ENCODE results near the gene SMIM1. TPM values are rescaled to one million over a fixed set of nuclear protein-coding genes. Genes with fewer than 3 reads are reported as not detected.
A peak's percentile ranks its signal among the peaks of the same experiment; 100 is the strongest.

SMIM1 gene
- total and polyA plus RNA-seq, 2 of the 4 experiments (the other 2 are of a cell fraction) = 0.90 to 3.4 TPM

GRCh38 chr1:3776231-3776961, 3.8 kb downstream of the SMIM1 start:
- no peak overlapping the region for H3K4ac ChIP-seq (ENCODE audit: low read depth, low read length)
- no peak overlapping the region for H2BK120ac ChIP-seq (ENCODE audit: low read depth, low read length)
- H4K5ac ChIP-seq (ENCODE audit: low read depth, low read length) = no peak overlapping the region
- no peaks in the 10 kb centered on the region for H3K79me1 ChIP-seq (ENCODE audit: low read depth in 1 of 2, low read length in 2 of 2)
- no peak overlapping the region for H3K14ac ChIP-seq (replicated peaks; ENCODE audit: low read depth, low read length)
- no peak for DNase-seq
- no peak overlapping the region for H2AK5ac ChIP-seq (ENCODE audit: low read depth, low read length)
- no peak overlapping the region for H3K27ac ChIP-seq (ENCODE audit: insufficient read depth, low read length)
- H3K9me3 ChIP-seq (ENCODE audit: control insufficient read depth, insufficient read depth, low read length) = no peaks in the 10 kb centered on the region
- peaks cover 22% of the 10 kb centered on the region for H3K36me3 ChIP-seq (ENCODE audit: control insufficient read depth, insufficient read depth, low read length)
- H3K23ac ChIP-seq (ENCODE audit: low read depth, low read length) = no peak overlapping the region
- H2AK9ac ChIP-seq (replicated peaks; ENCODE audit: low read depth, low read length, poor library complexity) = peak overlapping the region; percentile 79
- H4K20me1 ChIP-seq (ENCODE audit: insufficient read depth, low read length) = no peaks in the 10 kb centered on the region
- H2AFZ ChIP-seq (replicated peaks; ENCODE audit: low read length, poor library complexity) = peak overlapping the region; percentile 23
- no peak overlapping the region for H2BK5ac ChIP-seq (ENCODE audit: low read depth, low read length, poor library complexity, severe bottlenecking)
- in situ Hi-C loops (cut with MboI; ENCODE audit: low sequenced_read_pairs) = no loop called here
- no peak overlapping the region for H3K4me3 ChIP-seq (ENCODE audit: insufficient read depth, low read depth, low read length)
- H3K56ac ChIP-seq (ENCODE audit: extremely low read depth, insufficient read depth, low read length) = no peak overlapping the region
- H3K4me1 ChIP-seq (ENCODE audit: control insufficient read depth, insufficient read depth, low read length) = peaks cover 18% of the 10 kb centered on the region
- ATAC-seq (ENCODE audit: low read depth) = no peak
- H3K9ac ChIP-seq (ENCODE audit: low read depth, low read length) = no peak overlapping the region
- POLR2A ChIA-PET (ENCODE audit: unreplicated experiment) = no interaction called here
- WGBS, 2 experiments (ENCODE audit: extremely low coverage in 2 of 2, insufficient read length in 1 of 2) = no CpG with 5 or more reads among the region's 21 CpGs
- no peak overlapping the region for H3K4me2 ChIP-seq (ENCODE audit: low read depth, low read length)
- BruUV-seq (replicated peaks) = no TSS peak
- H3K18ac ChIP-seq (ENCODE audit: low read depth, low read length) = no peak overlapping the region
- H2BK15ac ChIP-seq (ENCODE audit: low read depth, low read length) = no peak overlapping the region
- H2BK20ac ChIP-seq (ENCODE audit: low read depth, low read length) = no peak overlapping the region
- no peak overlapping the region for H4K8ac ChIP-seq (ENCODE audit: low read depth in 2 of 2, low read length in 2 of 2)
- dilution Hi-C loops (cut with HindIII; ENCODE audit: low sequenced_read_pairs, unreplicated experiment) = no loop called here
- intact Hi-C loops (cut with micrococcal nuclease) = no loop called here
- CTCF ChIA-PET = interaction anchor here (1.2 kb wide), 1 partner anchor 81 kb away, joined by 3 read pairs; no protein-coding TSS in a partner anchor
- TF ChIP-seq CEBPB (IDR thresholded peaks at IDR 0.05; ENCODE audit: low read depth, low read length) (no peak), SMC3 (IDR thresholded peaks at IDR 0.05; ENCODE audit: low read depth, low read length) (no peak)
- TF ChIP-seq, protein P1, sequence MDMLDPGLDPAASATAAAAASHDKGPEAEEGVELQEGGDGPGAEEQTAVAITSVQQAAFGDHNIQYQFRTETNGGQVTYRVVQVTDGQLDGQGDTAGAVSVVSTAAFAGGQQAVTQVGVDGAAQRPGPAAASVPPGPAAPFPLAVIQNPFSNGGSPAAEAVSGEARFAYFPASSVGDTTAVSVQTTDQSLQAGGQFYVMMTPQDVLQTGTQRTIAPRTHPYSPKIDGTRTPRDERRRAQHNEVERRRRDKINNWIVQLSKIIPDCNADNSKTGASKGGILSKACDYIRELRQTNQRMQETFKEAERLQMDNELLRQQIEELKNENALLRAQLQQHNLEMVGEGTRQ (IDR thresholded peaks at IDR 0.05; ENCODE audit: low read depth, low read length) = no peak
- H3K9me1 ChIP-seq (ENCODE audit: insufficient read depth, low read length) = peaks cover 4% of the 10 kb centered on the region; the same call in 1 of the 2 replicates
- no peak overlapping the region for H4K91ac ChIP-seq (ENCODE audit: insufficient read depth, low read depth, low read length)
- H3K27me3 ChIP-seq (ENCODE audit: control insufficient read depth, insufficient read depth, low read length) = no peaks in the 10 kb centered on the region
